Caki2 (cell line): ENCODE results near the gene B4GALNT4. TPM values are rescaled to one million over a fixed set of nuclear protein-coding genes. Genes with fewer than 3 reads are reported as not detected.
A peak's percentile ranks its signal among the peaks of the same experiment; 100 is the strongest.
"Not testable (repeated sequence)": the region's sequence is repeated elsewhere in the genome, so short reads cannot be mapped to it uniquely, and the experiment has no call there.

Experiments used
- DNase-seq: peaks from one replicate; pipeline ENCODE4 v3.0.0-alpha.2; 2015; ENCODE audit warnings: low read depth
- in situ Hi-C: cut with HindIII; loops from 2 replicates; pipeline ENCODE4 v1.10.0; 2016; ENCODE audit warnings: low sequenced_read_pairs, low pct_unique_long_range_greater_than_20kb, mixed read lengths
- total RNA-seq: library from RNA; depleted of rRNA; stranded (reverse); fragments of >200 nt; shearing (Covaris generic); gene quantifications from 2 replicates; pipeline ENCODE4 v1.2.3, GENCODE V29; 2014; ENCODE audit warnings: low replicate concordance

The B4GALNT4 gene
- total RNA-seq, 1 experiment from 2014 or later, result 61.5 TPM

GRCh38 chr11:355581-356458 is 13.5 kb upstream of the B4GALNT4 start:
- DNase-seq, result peak; percentile 83
- in situ Hi-C loops, result no loop called here

GRCh38 chr11:356610-357009 is 12.7 kb upstream of the B4GALNT4 start:
- in situ Hi-C loops, result no loop called here
- no peak for DNase-seq

- in situ Hi-C loops, result no loop called here
- no peak for DNase-seq
These were observed 11.7 kb upstream of the B4GALNT4 start for GRCh38 chr11:357582-357981.

GRCh38 chr11:358129-358800 is 11.0 kb upstream of the B4GALNT4 start:
- in situ Hi-C loops, result no loop called here
- no peak for DNase-seq

GRCh38 chr11:359181-359714 is 10.1 kb upstream of the B4GALNT4 start:
- no peak for DNase-seq
- in situ Hi-C loops, result no loop called here

- in situ Hi-C loops, result no loop called here
- no peak for DNase-seq
These were observed 8.7 kb upstream of the B4GALNT4 start for GRCh38 chr11:360326-361280.

GRCh38 chr11:362642-363442 is 6.5 kb upstream of the B4GALNT4 start:
- in situ Hi-C loops, result no loop called here
- DNase-seq, result no peak

GRCh38 chr11:363443-363805 is 5.9 kb upstream of the B4GALNT4 start:
- DNase-seq, in situ Hi-C loops: not testable (repeated sequence)

GRCh38 chr11:363948-364761 is 5.1 kb upstream of the B4GALNT4 start:
- in situ Hi-C loops, result no loop called here

GRCh38 chr11:364991-365725 is 4.1 kb upstream of the B4GALNT4 start:
- no peak for DNase-seq
- in situ Hi-C loops, result no loop called here

More at GRCh38 chr11:363948-364761, 5.1 kb upstream of the B4GALNT4 start:
- peak; percentile 35 for DNase-seq

GRCh38 chr11:365831-366230 is 3.5 kb upstream of the B4GALNT4 start:
- in situ Hi-C loops, result no loop called here

GRCh38 chr11:367956-368413 is 1.3 kb upstream of the B4GALNT4 start:
- in situ Hi-C loops, result no loop called here
- no peak for DNase-seq

More at GRCh38 chr11:365831-366230, 3.5 kb upstream of the B4GALNT4 start:
- no peak for DNase-seq

- in situ Hi-C loops, result no loop called here
- DNase-seq, result no peak
These were observed 624 bp upstream of the B4GALNT4 start for GRCh38 chr11:368414-369335.

GRCh38 chr11:370070-370941 is 1.0 kb downstream of the B4GALNT4 start:
- in situ Hi-C loops, result no loop called here
- DNase-seq, result no peak
